ENCODE data around the gene B4GALNT4.

The B4GALNT4 gene

GRCh38 chr11:392102-392777 is 22.9 kb downstream of the B4GALNT4 start:
- Histone ChIP-seq H3K27me3 (ENCODE audit: insufficient read depth, low read depth) (peaks cover 61% of the 10 kb centered on the region), H3K9ac (no peak overlapping the region), H2AFZ (ENCODE audit: low read depth) (no peak overlapping the region), H3K36me3 (ENCODE audit: insufficient read depth) (no peaks in the 10 kb centered on the region), H4K20me1 (ENCODE audit: insufficient read depth) (no peaks in the 10 kb centered on the region), H3K79me2 (ENCODE audit: insufficient read depth, low read depth) (no peaks in the 10 kb centered on the region), H3K4me2 (no peak overlapping the region), H3K27ac (no peak overlapping the region), H3K4me3 (IDR thresholded peaks at IDR 0.05; ENCODE audit: insufficient read depth, low read depth, low read length) (no peak overlapping the region), H3K4me1 (ENCODE audit: low read depth, poor library complexity, severe bottlenecking) (no peaks in the 10 kb centered on the region)
- no peak for TF ChIP-seq CTCF (conservative IDR thresholded peaks at IDR 0.05; ENCODE audit: low read depth, low read length)

GRCh38 chr11:393219-394033 is 24.1 kb downstream of the B4GALNT4 start:
- Histone ChIP-seq H3K79me2 (ENCODE audit: insufficient read depth, low read depth) (no peaks in the 10 kb centered on the region), H3K9ac (no peak overlapping the region), H3K4me3 (IDR thresholded peaks at IDR 0.05; ENCODE audit: insufficient read depth, low read depth, low read length) (no peak overlapping the region), H3K4me1 (ENCODE audit: low read depth, poor library complexity, severe bottlenecking) (no peaks in the 10 kb centered on the region), H3K27ac (no peak overlapping the region), H3K4me2 (no peak overlapping the region), H3K36me3 (ENCODE audit: insufficient read depth) (no peaks in the 10 kb centered on the region), H3K27me3 (ENCODE audit: insufficient read depth, low read depth) (peaks cover 49% of the 10 kb centered on the region), H4K20me1 (ENCODE audit: insufficient read depth) (no peaks in the 10 kb centered on the region), H2AFZ (ENCODE audit: low read depth) (no peak overlapping the region)
- no peak for TF ChIP-seq CTCF (conservative IDR thresholded peaks at IDR 0.05; ENCODE audit: low read depth, low read length)

- H3K4me1 ChIP-seq (ENCODE audit: low read depth, poor library complexity, severe bottlenecking): no peaks in the 10 kb centered on the region
- H3K4me3 ChIP-seq (IDR thresholded peaks at IDR 0.05; ENCODE audit: insufficient read depth, low read depth, low read length): no peak within 1 kb of the TSS
- no peaks in the 10 kb centered on the region for H3K79me2 ChIP-seq (ENCODE audit: insufficient read depth, low read depth)
- H4K20me1 ChIP-seq (ENCODE audit: insufficient read depth): no peaks in the 10 kb centered on the region
- H3K36me3 ChIP-seq (ENCODE audit: insufficient read depth): no peaks in the 10 kb centered on the region
- no peak within 1 kb of the TSS for H3K4me2 ChIP-seq
- no peak within 1 kb of the TSS for H3K27ac ChIP-seq
- H2AFZ ChIP-seq (ENCODE audit: low read depth): no peak within 1 kb of the TSS
- peaks cover 43% of the 10 kb centered on the region for H3K27me3 ChIP-seq (ENCODE audit: insufficient read depth, low read depth)
- no peak within 1 kb of the TSS for H3K9ac ChIP-seq
- no peak for TF ChIP-seq CTCF (conservative IDR thresholded peaks at IDR 0.05; ENCODE audit: low read depth, low read length)
Measured at GRCh38 chr11:394034-394857, 24.9 kb downstream of the B4GALNT4 start, which contains the start of gene PKP3. Gene PKP3 (plus strand): TSS chr11:394209. CDS start chr11:394293, 84 bp downstream.

GRCh38 chr11:394858-395655 is 25.8 kb downstream of the B4GALNT4 start:
- Histone ChIP-seq H2AFZ (ENCODE audit: low read depth) (no peak overlapping the region), H3K27me3 (ENCODE audit: insufficient read depth, low read depth) (peaks cover 38% of the 10 kb centered on the region), H4K20me1 (ENCODE audit: insufficient read depth) (no peaks in the 10 kb centered on the region), H3K4me3 (IDR thresholded peaks at IDR 0.05; ENCODE audit: insufficient read depth, low read depth, low read length) (no peak overlapping the region), H3K4me2 (no peak overlapping the region), H3K27ac (no peak overlapping the region), H3K36me3 (ENCODE audit: insufficient read depth) (no peaks in the 10 kb centered on the region), H3K4me1 (ENCODE audit: low read depth, poor library complexity, severe bottlenecking) (no peaks in the 10 kb centered on the region), H3K9ac (no peak overlapping the region), H3K79me2 (ENCODE audit: insufficient read depth, low read depth) (no peaks in the 10 kb centered on the region)
- no peak for TF ChIP-seq CTCF (conservative IDR thresholded peaks at IDR 0.05; ENCODE audit: low read depth, low read length)
